GM12892 (cell line): ENCODE results near the gene POLR2E.

ENCODE experiments used
- POLR2A ChIP-seq: IDR thresholded peaks from 2 replicates; pipeline ENCODE4 v1.6.1; 2011; ENCODE audit warnings: low read depth, low read length, control low read depth
- TAF1 ChIP-seq: IDR thresholded peaks from 2 replicates; pipeline ENCODE4 v1.6.1; 2011; ENCODE audit warnings: low read depth, mild to moderate bottlenecking, control low read depth, low read length, borderline replicate concordance

- no peak for TF ChIP-seq POLR2A
- no peak for TF ChIP-seq TAF1
These were observed 28.3 kb downstream of the POLR2E start, which contains the start of gene ARHGAP45 for GRCh38 chr19:1066748-1067340.
